ENCODE data around the gene IMP4.

DNA sequence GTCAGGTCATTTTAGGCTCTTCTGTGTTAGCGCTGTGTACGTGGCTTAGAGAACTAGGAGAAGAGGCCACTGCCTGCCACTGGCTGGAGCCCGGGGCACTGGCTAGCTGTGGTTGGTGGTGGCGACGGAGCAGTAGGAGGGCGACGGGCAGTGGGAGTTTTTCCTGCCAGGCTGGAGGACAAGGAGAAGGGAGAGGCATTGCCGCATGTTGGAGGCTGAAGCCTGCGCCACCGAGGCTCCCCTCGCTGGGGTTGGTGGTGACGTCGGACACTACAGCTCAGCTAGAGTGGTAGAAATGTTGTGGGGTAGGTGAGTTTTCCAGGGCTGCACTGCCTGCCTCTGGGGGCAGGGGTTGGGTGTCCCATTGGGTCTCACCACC lies 41.7 kb upstream of the IMP4 start:
- TF ChIP-seq EZH2 (IDR thresholded peaks at IDR 0.05; ENCODE audit: borderline replicate concordance, low read length): no peak
- TF ChIP-seq, protein P1, sequence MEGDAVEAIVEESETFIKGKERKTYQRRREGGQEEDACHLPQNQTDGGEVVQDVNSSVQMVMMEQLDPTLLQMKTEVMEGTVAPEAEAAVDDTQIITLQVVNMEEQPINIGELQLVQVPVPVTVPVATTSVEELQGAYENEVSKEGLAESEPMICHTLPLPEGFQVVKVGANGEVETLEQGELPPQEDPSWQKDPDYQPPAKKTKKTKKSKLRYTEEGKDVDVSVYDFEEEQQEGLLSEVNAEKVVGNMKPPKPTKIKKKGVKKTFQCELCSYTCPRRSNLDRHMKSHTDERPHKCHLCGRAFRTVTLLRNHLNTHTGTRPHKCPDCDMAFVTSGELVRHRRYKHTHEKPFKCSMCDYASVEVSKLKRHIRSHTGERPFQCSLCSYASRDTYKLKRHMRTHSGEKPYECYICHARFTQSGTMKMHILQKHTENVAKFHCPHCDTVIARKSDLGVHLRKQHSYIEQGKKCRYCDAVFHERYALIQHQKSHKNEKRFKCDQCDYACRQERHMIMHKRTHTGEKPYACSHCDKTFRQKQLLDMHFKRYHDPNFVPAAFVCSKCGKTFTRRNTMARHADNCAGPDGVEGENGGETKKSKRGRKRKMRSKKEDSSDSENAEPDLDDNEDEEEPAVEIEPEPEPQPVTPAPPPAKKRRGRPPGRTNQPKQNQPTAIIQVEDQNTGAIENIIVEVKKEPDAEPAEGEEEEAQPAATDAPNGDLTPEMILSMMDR (conservative IDR thresholded peaks at IDR 0.05 in 1 of 2, IDR thresholded peaks at IDR 0.05 in 1 of 2; ENCODE audit: extremely low read depth in 1 of 2, insufficient read depth in 1 of 2, low read depth in 1 of 2, low read length in 2 of 2): no peak

Measured in mammary epithelial cell (primary cell).